Measurements from ENCODE around the gene CHSY1. TPM values are rescaled to one million over a fixed set of nuclear protein-coding genes. Genes with fewer than 3 reads are reported as not detected.

The CHSY1 gene
- total RNA-seq, 1 donor from 2014 or later, result 47.0 TPM

- DNase-seq (ENCODE audit: extremely low read depth, low read depth, low spot score), result no peak
These were observed 17.8 kb upstream of the CHSY1 start for GRCh38 chr15:101269479-101270223.

- DNase-seq (ENCODE audit: extremely low read depth, low read depth, low spot score), result no peak
These were observed 15.7 kb upstream of the CHSY1 start for GRCh38 chr15:101267320-101268104.

DNA sequence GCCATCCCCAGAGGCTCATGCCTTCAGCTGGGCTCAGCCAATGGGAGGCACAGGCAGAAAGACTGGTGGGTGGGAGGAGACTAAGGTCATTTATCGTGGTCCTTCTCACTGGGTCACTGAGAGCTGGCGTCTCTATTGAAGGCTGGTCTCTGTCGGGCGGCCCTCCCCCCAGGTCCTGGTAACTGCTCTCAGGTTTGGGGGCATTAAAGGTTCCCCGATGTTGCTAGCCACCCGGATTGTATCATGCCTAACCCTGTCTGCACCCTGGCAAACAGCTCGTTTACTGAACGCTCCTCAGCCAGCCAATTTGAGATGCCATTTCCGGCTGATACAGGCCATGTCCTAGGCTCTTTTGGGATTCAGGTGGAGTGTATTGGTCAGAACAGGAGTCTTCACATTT lies 14.9 kb upstream of the CHSY1 start:
- no peak for DNase-seq (ENCODE audit: extremely low read depth, low read depth, low spot score)

GRCh38 chr15:101266034-101266433 lies 14.2 kb upstream of the CHSY1 start:
- no peak for DNase-seq (ENCODE audit: extremely low read depth, low read depth, low spot score)

GRCh38 chr15:101264911-101265641 lies 13.2 kb upstream of the CHSY1 start:
- DNase-seq (ENCODE audit: extremely low read depth, low read depth, low spot score), result no peak

DNA sequence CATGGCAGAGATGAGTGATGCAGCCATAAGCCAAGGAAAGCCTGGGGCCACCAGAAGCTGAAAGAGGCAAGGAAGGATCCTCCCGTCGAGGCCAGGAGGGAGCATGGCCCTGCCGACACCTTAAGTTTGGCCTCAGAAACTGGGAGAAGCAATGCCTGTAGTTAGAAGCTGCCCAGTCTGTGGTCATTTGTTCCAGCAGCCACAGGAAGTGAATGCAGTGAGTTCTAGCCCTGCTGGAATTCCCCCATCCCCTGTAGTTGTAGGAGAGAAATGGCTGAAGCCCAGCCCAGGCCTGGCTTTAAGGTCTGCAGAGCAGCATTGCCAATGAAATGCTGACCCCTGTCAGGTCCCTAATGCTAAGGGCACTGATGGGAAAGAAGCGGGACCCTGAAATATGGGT lies 12.2 kb upstream of the CHSY1 start:
- DNase-seq (ENCODE audit: extremely low read depth, low read depth, low spot score), result no peak

GRCh38 chr15:101262551-101262950 lies 10.7 kb upstream of the CHSY1 start:
- no peak for DNase-seq (ENCODE audit: extremely low read depth, low read depth, low spot score)

GRCh38 chr15:101258238-101259144 lies 6.6 kb upstream of the CHSY1 start:
- DNase-seq (ENCODE audit: extremely low read depth, low read depth, low spot score), result peak; percentile 68

GRCh38 chr15:101256757-101257156 lies 4.9 kb upstream of the CHSY1 start:
- no peak for DNase-seq (ENCODE audit: extremely low read depth, low read depth, low spot score)

- DNase-seq (ENCODE audit: extremely low read depth, low read depth, low spot score), result peak; percentile 71
These were observed 3.9 kb upstream of the CHSY1 start for GRCh38 chr15:101255615-101256241.

DNA sequence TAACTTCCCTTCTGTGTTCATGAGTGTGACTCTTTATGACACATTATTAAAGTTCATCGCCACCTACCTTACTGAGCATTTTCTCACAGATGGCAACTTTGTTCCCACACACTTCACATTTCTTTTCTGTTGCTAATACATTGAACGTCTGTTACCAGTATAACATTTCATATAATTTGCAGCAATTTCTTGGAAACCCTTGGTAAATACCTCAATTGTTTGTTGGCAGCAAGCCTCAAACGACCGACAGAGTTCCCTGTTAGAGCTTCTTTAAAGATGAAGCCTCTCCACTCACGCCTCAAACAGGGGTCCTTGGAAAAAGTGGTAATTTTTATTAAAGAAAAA lies 3.2 kb upstream of the CHSY1 start:
- no peak for DNase-seq (ENCODE audit: extremely low read depth, low read depth, low spot score)

DNA sequence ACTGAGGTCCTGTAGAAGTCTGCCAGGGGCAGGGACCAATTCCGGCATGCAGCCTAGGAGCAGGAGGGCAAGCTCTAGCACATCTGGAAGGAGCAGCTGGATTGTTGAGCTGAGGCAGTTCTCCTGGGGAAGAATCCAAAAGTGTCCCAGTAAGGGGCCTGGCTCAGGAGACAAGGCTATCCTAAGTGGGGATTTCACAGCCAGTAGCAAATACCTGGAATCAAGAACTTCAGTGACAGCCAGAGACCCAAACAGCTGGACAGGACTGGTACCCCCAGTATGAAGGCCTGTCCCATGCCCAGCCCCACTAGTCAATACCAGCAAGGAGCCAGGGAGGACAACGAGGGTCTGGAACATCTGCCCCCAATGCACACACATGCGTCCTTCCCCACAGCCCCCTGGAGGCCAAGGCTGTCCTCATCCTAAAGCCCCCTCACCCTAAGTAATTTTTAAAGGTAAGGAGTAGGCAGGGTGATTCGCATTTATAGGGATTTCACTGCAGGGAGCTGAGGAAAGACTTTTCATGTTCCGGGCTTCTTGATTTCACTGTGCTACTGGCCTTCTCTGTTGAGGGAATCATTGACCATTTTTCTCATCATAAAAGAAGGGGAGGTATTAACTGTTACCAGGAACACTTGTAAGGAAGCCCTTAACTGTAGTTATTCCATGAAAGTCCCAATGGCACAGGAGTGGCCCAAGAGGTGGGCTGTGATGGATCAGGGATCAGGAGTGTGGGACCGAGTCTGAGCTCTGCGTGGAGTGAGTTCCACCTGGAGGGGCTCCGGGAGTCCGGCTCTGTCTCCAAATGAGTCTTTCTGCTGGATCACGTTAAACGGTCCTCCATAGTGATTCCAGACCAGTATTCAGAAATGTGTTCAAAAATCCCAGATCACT lies 2.6 kb upstream of the CHSY1 start:
- DNase-seq (ENCODE audit: extremely low read depth, low read depth, low spot score), result no peak

GRCh38 chr15:101252836-101253235 lies 988 bp upstream of the CHSY1 start:
- DNase-seq (ENCODE audit: extremely low read depth, low read depth, low spot score), result no peak

DNA sequence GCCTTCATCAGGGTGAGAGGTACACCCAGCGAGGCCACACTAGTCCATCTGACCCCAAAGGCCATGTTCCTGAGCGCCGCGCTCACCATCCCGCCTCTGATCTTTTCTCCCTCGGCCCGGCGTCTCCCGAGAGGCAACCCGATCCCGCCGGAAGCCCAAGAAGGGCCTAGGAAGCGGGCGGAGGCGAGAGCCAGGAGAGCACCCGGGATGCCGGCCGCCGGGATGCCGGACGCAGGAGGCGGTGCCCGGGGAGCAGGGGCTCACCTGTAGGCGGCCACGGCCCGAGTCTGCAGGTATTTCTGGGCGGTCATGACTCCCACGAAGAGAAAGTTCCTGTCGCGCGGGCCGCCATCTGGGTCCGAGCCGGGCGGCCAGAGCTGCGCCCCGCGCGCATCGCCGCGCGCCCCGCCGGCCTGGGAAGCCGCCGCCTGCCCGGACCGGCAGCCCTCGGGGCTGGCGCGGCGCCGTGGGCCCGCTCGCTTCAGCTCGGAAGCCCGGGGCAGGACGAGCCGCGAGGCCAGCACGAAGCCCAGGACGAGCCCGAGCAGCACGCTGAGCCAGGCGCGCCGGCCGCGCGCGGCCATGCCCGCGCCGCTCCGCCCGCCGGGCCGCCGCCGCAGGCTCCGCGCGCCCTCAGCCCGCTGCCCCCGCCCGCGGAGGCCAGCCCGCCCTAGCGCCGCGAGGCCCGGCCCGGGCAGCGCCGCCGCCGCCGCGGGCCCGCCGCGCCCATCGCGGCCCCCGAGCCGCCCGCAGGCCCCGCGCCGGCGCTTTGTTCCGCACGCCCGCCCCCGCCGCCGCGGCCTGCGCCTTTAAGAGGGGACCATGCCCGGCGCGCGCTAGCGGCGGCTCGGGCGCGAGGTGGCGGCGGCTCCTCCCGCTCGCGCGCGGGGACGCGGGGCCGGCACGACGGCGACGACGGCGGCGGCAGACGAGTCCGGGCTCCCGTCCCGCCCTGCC lies 697 bp downstream of the CHSY1 start:
- DNase-seq (ENCODE audit: extremely low read depth, low read depth, low spot score), result no peak

DNA sequence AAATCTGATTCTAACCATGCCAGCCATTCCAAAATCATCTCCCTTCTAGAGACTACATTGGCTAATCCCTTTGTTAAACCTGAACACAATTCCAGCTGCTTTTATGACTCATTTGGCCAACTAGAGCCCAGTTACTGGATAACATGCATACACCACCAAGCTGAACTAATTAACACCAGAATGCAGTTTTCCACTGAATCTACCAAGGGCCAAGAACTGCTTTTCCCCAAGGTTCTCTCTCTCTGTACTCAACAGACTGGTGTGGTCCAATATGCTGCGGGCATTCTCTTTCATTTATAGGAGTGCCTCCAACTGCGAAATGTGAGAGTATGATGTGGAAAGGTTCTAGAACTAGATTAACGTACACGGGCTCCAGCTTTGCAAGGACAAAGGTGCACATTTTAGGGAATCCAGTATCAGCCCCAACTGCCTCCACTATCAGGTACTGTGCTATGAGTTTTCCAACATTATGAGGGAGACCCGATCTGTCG lies 1.5 kb downstream of the CHSY1 start:
- DNase-seq (ENCODE audit: extremely low read depth, low read depth, low spot score), result no peak

GRCh38 chr15:101248274-101248673 lies 3.6 kb downstream of the CHSY1 start:
- DNase-seq (ENCODE audit: extremely low read depth, low read depth, low spot score), result no peak

GRCh38 chr15:101246824-101247745 lies 4.8 kb downstream of the CHSY1 start:
- no peak for DNase-seq (ENCODE audit: extremely low read depth, low read depth, low spot score)

Data from glomerular endothelial cell (primary cell).